Left lung (tissue), 10 donors: ENCODE data around the gene ALMS1. TPM values are rescaled to one million over a fixed set of nuclear protein-coding genes. Genes with fewer than 3 reads are reported as not detected.

ENCODE experiments used
- ATAC-seq: fragments of 200-7000 bp; cut with Tn5 transposase; one replicate; pipeline ENCODE4 v1.9.1; 2020; ENCODE audit warnings: moderate library complexity
- DNase-seq, 4 donors: peaks; one replicate each; pipeline ENCODE4 v3.0.0-alpha.2; 2013 to 2020
- H3K27ac ChIP-seq, 2 donors: fragments of 200-600 bp; sonication (generic) in 1 of 2; one replicate each; pipeline versions ENCODE4 v1.5.0 to v1.8.0; 2020 to 2021
- H3K27me3 ChIP-seq, 2 donors: fragments of 200-600 bp; sonication (generic) in 1 of 2; one replicate each; pipeline versions ENCODE4 v1.5.0 to v1.8.0; 2020 to 2021
- H3K36me3 ChIP-seq, 2 donors: fragments of 200-600 bp; sonication (generic) in 1 of 2; one replicate each; pipeline versions ENCODE4 v1.5.0 to v1.8.0; 2020 to 2021
- H3K4me1 ChIP-seq, 2 donors: fragments of 200-600 bp; one replicate each; pipeline ENCODE4 v1.8.0; 2021
- H3K4me3 ChIP-seq, 2 donors: fragments of 200-600 bp; sonication (generic) in 1 of 2; one replicate each; pipeline versions ENCODE4 v1.5.0 to v1.8.0; 2020 to 2021; ENCODE audit warnings: mild to moderate bottlenecking in 1 of 2
- H3K9me3 ChIP-seq, 2 donors: fragments of 200-600 bp; sonication (generic) in 1 of 2; one replicate each; pipeline versions ENCODE4 v1.5.0 to v1.8.0; 2020 to 2021
- CTCF ChIP-seq, 2 donors: fragments of 200-600 bp; sonication (generic) in 1 of 2; IDR thresholded peaks; one replicate each; pipeline versions ENCODE4 v1.5.0 to v1.8.0; 2021; ENCODE audit warnings: antibody characterized with exemption in 2 of 2
- intact Hi-C, 2 donors: fragments of 100-400 bp; cut with DNase I; formaldehyde crosslinking; loops; one replicate each; pipeline versions ENCODE4 v1.11.2 to v1.14.2; 2022
- polyA plus RNA-seq, 6 donors: library from polyadenylated mRNA; unstranded; fragments of 120-200 nt; gene quantifications; one replicate each; pipeline ENCODE4 v1.2.1, GENCODE V29; 2013; ENCODE audit not compliant: insufficient read length in 6 of 6
- total RNA-seq, 2 donors: library from RNA; stranded (reverse); fragmentation: NEBNext Ultra II Directional; extraction: Animal tissue kit (Norgen Biotek cat#: 25700); gene quantifications; one replicate each; pipeline ENCODE4 v1.2.1, GENCODE V29; 2021
- donor health status: DM: no; HTN: yes; CAD: no.
- donor health status: DM: no; HTN: no; CAD: no.

The ALMS1 gene
- total and polyA plus RNA-seq, 8 donors = 16.4 to 46.0 (median 39.7) TPM

GRCh38 chr2:73376681-73377080 is 9.0 kb upstream of the ALMS1 start:
- Histone ChIP-seq H3K27me3 (peaks cover 0 to 51% of the 10 kb centered on the region in 2 donors), H3K4me3 (no peak overlapping the region), H3K27ac (no peak overlapping the region), H3K9me3 (peaks cover 0 to 1% of the 10 kb centered on the region in 2 donors), H3K4me1 (no peaks in the 10 kb centered on the region), H3K36me3 (no peaks in the 10 kb centered on the region)
- no peak for DNase-seq
- intact Hi-C loops = no loop called here
- no peak for TF ChIP-seq CTCF (IDR thresholded peaks at IDR 0.05)
- no peak for ATAC-seq

- no peak overlapping the region for H3K4me3 ChIP-seq
- no peaks in the 10 kb centered on the region for H3K36me3 ChIP-seq
- H3K4me1 ChIP-seq = peaks cover 12 to 22% of the 10 kb centered on the region in 2 donors
- DNase-seq = no peak
- H3K9me3 ChIP-seq = no peaks in the 10 kb centered on the region
- H3K27ac ChIP-seq = no peak overlapping the region
- TF ChIP-seq CTCF (IDR thresholded peaks at IDR 0.05) = no peak
- intact Hi-C loops = no loop called here
- H3K27me3 ChIP-seq = peaks cover 0 to 30% of the 10 kb centered on the region in 2 donors
- no peak for ATAC-seq
Measured at GRCh38 chr2:73383036-73383435, 2.6 kb upstream of the ALMS1 start.

- intact Hi-C loops = no loop called here
- Histone ChIP-seq H3K9me3 (no peaks in the 10 kb centered on the region), H3K4me1 (peaks cover 12 to 22% of the 10 kb centered on the region in 2 donors), H3K27me3 (peaks cover 0 to 15% of the 10 kb centered on the region in 2 donors), H3K4me3 (peak overlapping the region; percentile 67 to 71), H3K36me3 (no peaks in the 10 kb centered on the region), H3K27ac (peak overlapping the region; percentile 84 to 87)
- peak in 1 of 4 donors; percentile 7 for DNase-seq
- TF ChIP-seq CTCF (IDR thresholded peaks at IDR 0.05) = no peak
- no peak for ATAC-seq
Measured at GRCh38 chr2:73385123-73385503, 523 bp upstream of the ALMS1 start.

GRCh38 chr2:73386342-73386868 is 769 bp downstream of the ALMS1 start:
- peak overlapping the region; percentile 84 to 87 for H3K27ac ChIP-seq
- intact Hi-C loops = no loop called here
- peaks cover 12 to 22% of the 10 kb centered on the region in 2 donors for H3K4me1 ChIP-seq
- DNase-seq = no peak
- TF ChIP-seq CTCF (IDR thresholded peaks at IDR 0.05) = no peak
- no peaks in the 10 kb centered on the region for H3K9me3 ChIP-seq
- peak overlapping the region; percentile 67 to 71 for H3K4me3 ChIP-seq
- peaks cover 0 to 3% of the 10 kb centered on the region in 2 donors for H3K27me3 ChIP-seq
- H3K36me3 ChIP-seq = no peaks in the 10 kb centered on the region
- peak; percentile 2 for ATAC-seq

DNA sequence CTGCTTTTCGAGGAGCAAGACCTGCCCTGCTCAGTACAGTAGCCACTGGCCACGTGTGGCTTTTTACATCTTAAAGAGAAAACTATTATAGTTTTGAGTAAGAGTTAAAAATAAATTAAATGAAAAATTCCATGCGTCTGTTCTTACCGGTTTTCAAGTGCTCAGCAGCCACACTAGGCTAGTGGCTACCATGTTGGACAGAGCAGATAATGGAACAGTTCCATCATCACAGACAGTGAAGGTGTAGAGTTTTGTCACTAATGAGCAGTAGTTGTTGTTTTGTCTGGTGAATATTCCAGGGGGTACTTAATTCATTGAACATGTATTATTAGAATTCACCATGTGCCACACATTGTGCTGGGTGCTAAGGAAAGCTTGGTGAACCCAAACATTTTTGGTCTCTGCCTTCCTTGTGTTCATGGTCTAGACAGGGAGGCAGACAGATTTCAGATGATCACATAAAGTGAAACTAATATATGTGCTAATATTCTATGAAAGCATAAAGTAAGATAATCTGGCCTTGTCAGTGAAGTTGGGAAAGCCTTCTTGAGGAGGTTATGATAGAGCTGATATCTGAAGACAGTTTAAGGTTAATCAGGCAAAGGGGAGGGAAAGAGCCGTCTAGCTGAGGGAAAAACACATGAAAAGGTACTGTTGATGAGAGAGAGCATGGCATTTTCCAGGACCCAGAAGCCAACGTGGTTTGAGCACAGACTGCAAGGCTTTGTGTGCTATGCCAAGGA is 1.4 kb downstream of the ALMS1 start:
- no peak for DNase-seq

More for the DNA sequence above, 1.4 kb downstream of the ALMS1 start:
- H3K27ac ChIP-seq = peak overlapping the region in 1 of 2 donors; percentile 84
- peak overlapping the region; percentile 67 to 71 for H3K4me3 ChIP-seq
- intact Hi-C loops = no loop called here
- H3K4me1 ChIP-seq = peaks cover 12 to 22% of the 10 kb centered on the region in 2 donors
- H3K36me3 ChIP-seq = no peaks in the 10 kb centered on the region
- H3K9me3 ChIP-seq = no peaks in the 10 kb centered on the region
- H3K27me3 ChIP-seq = peaks cover 0 to 3% of the 10 kb centered on the region in 2 donors
- TF ChIP-seq CTCF (IDR thresholded peaks at IDR 0.05) = no peak
- ATAC-seq = no peak
